ENCODE results near the gene GGT6.

GGT6 gene

GRCh38 chr17:4549781-4550533 lies 10.4 kb downstream of the GGT6 start:
- DNase-seq = no peak

GRCh38 chr17:4548721-4549531 lies 11.5 kb downstream of the GGT6 start:
- no peak for DNase-seq

GRCh38 chr17:4548061-4548461 lies 12.3 kb downstream of the GGT6 start:
- no peak for DNase-seq

- no peak for DNase-seq
Observed at GRCh38 chr17:4547118-4547906, 13.1 kb downstream of the GGT6 start.

GRCh38 chr17:4545217-4545951 lies 15.0 kb downstream of the GGT6 start:
- DNase-seq = no peak

- DNase-seq = no peak
Observed at GRCh38 chr17:4544951-4545216, 15.5 kb downstream of the GGT6 start.

GRCh38 chr17:4544135-4544950 lies 16.0 kb downstream of the GGT6 start:
- DNase-seq = no peak

GRCh38 chr17:4543557-4544026 lies 16.8 kb downstream of the GGT6 start:
- no peak for DNase-seq

GRCh38 chr17:4542726-4543191 lies 17.6 kb downstream of the GGT6 start:
- DNase-seq = no peak

- DNase-seq = no peak
Observed at GRCh38 chr17:4542003-4542725, 18.2 kb downstream of the GGT6 start.

- no peak for DNase-seq
Observed at GRCh38 chr17:4541328-4542002, 18.9 kb downstream of the GGT6 start.

GRCh38 chr17:4540687-4541327 lies 19.6 kb downstream of the GGT6 start:
- no peak for DNase-seq

- DNase-seq = no peak
Observed at GRCh38 chr17:4540224-4540651, 20.1 kb downstream of the GGT6 start.

- DNase-seq = no peak
Observed at GRCh38 chr17:4539576-4540223, 20.7 kb downstream of the GGT6 start.

- no peak for DNase-seq
Observed at GRCh38 chr17:4539025-4539424, 21.4 kb downstream of the GGT6 start.

- DNase-seq = no peak
Observed at GRCh38 chr17:4538236-4539002, 22.0 kb downstream of the GGT6 start.

- no peak for DNase-seq
Observed at GRCh38 chr17:4537451-4538235, 22.7 kb downstream of the GGT6 start.
